PC-9 (cell line): ENCODE results near the gene ZSCAN12. TPM values are rescaled to one million over a fixed set of nuclear protein-coding genes. Genes with fewer than 3 reads are reported as not detected.

Experiments
- BruUV-seq: library from RNA; stranded (reverse); fragments of 400-500 nt; replicated peaks from 2 replicates; lab custom pipeline; 2021; lab: Mats Ljungman, UMichigan
- CTCF ChIA-PET: fragments of 300-600 bp; sonication (Branson Sonifier 250); formaldehyde crosslinking; loops from one replicate; lab custom pipeline; 2022; ENCODE audit warnings: antibody characterized with exemption; lab: Charles Lee
- POLR2A ChIA-PET: fragments of 300-600 bp; sonication (Branson Sonifier 250); formaldehyde crosslinking; loops from one replicate; lab custom pipeline; 2022; ENCODE audit warnings: antibody characterized with exemption; ENCODE audit not compliant: unreplicated experiment; lab: Charles Lee
- DNase-seq, 2 experiments: peaks; one replicate each; pipeline versions ENCODE4 v3.0.0 to v3.0.0-alpha.2; 2015 to 2022; ENCODE audit warnings: mixed read lengths in 1 of 2
- H2AFZ ChIP-seq: fragments of 200-600 bp; sonication (generic); 2 replicates; pipeline ENCODE4 v1.8.1; 2017; ENCODE audit warnings: antibody characterized with exemption
- H3F3A ChIP-seq: fragments of 200-600 bp; sonication (generic); 2 replicates; pipeline ENCODE4 v1.8.1; 2017; ENCODE audit warnings: antibody characterized with exemption, mild to moderate bottlenecking, low read depth; ENCODE audit not compliant: insufficient read depth
- H3K27ac ChIP-seq: fragments of 200-600 bp; sonication (generic); 2 replicates; pipeline ENCODE4 v1.6.1; 2016; ENCODE audit warnings: mixed run types
- H3K27me3 ChIP-seq: fragments of 200-600 bp; sonication (generic); 2 replicates; pipeline ENCODE4 v1.6.1; 2016; ENCODE audit warnings: low read depth, mixed run types; ENCODE audit not compliant: insufficient read depth
- H3K36me3 ChIP-seq: fragments of 200-600 bp; sonication (generic); 2 replicates; pipeline ENCODE4 v1.6.1; 2016; ENCODE audit warnings: low read depth, mixed run types
- H3K4me1 ChIP-seq: fragments of 200-600 bp; sonication (generic); replicated peaks from 2 replicates; pipeline ENCODE4 v1.6.1; 2016; ENCODE audit warnings: mixed run types; ENCODE audit not compliant: insufficient read depth
- H3K4me2 ChIP-seq: fragments of 200-600 bp; sonication (generic); 2 replicates; pipeline ENCODE4 v1.6.1; 2017; ENCODE audit warnings: mixed run types
- H3K4me3 ChIP-seq: fragments of 200-600 bp; sonication (generic); 2 replicates; pipeline ENCODE4 v1.6.1; 2016; ENCODE audit warnings: mixed run types
- H3K79me2 ChIP-seq: fragments of 200-600 bp; sonication (generic); 2 replicates; pipeline ENCODE4 v1.6.1; 2017; ENCODE audit warnings: low read depth, mixed run types
- H3K9me2 ChIP-seq: fragments of 200-600 bp; sonication (generic); 2 replicates; pipeline ENCODE4 v1.8.1; 2017; ENCODE audit warnings: mild to moderate bottlenecking; ENCODE audit not compliant: insufficient read depth
- H3K9me3 ChIP-seq: fragments of 200-600 bp; sonication (generic); 2 replicates; pipeline ENCODE4 v1.8.1; 2016; ENCODE audit warnings: low read depth; ENCODE audit not compliant: insufficient read depth
- H4K20me1 ChIP-seq: fragments of 200-600 bp; sonication (generic); 2 replicates; pipeline ENCODE4 v1.8.1; 2017; ENCODE audit not compliant: insufficient read depth
- EZH2 ChIP-seq: fragments of 200-600 bp; sonication (generic); IDR thresholded peaks from 2 replicates; pipeline ENCODE4 v1.8.0; 2017; ENCODE audit warnings: antibody characterized with exemption, low read depth
- intact Hi-C: fragments of 100-400 bp; cut with micrococcal nuclease; formaldehyde crosslinking; loops from one replicate; pipeline ENCODE4 v1.10.0; 2022; ENCODE audit not compliant: unreplicated experiment
- total RNA-seq: library from RNA; stranded (reverse); gene quantifications from 2 replicates; pipeline ENCODE4 v1.2.3, GENCODE V29; 2021
- TF ChIP-seq, protein P1 (sequence below): fragments of 200-600 bp; sonication (generic); conservative IDR thresholded peaks from 2 replicates; pipeline ENCODE4 v1.6.1; 2017; ENCODE audit warnings: mixed run types, antibody characterized with exemption, mild to moderate bottlenecking, moderate library complexity

Gene ZSCAN12
- total RNA-seq, 1 experiment from 2014 or later, result 11.2 TPM

DNA sequence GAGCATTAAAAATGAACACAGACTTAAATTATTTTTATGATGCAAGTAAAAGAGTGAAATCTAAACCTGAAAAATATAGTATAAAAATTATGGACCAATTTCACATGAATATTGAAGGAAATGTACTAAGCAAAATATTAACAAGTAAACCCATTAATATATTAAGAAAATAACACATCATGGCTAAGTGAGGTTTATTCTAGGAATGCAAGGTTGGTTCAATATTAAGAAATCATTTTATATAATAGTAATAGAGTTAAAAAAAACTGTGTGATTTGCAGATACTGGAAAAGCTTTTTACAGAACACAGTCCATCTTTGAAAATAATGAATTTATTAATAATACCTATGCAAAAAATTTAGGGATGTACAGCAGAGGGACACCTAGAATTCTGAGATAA lies 20.9 kb downstream of the ZSCAN12 start:
- Histone ChIP-seq H4K20me1 (no peaks in the 10 kb centered on the region), H2AFZ (no peak overlapping the region), H3K36me3 (peaks cover 23% of the 10 kb centered on the region; the same call in 1 of the 2 replicates), H3K9me3 (peaks cover 3% of the 10 kb centered on the region; the same call in 1 of the 2 replicates), H3K27me3 (no peaks in the 10 kb centered on the region), H3K79me2 (no peaks in the 10 kb centered on the region), H3K27ac (no peak overlapping the region), H3F3A (peaks cover 11% of the 10 kb centered on the region; the same call in 1 of the 2 replicates), H3K4me1 (peaks cover 8% of the 10 kb centered on the region; the same call in 1 of the 2 replicates), H3K4me2 (no peak overlapping the region), H3K4me3 (no peak overlapping the region), H3K9me2 (no peaks in the 10 kb centered on the region)
- intact Hi-C loops, result no loop called here
- no peak for DNase-seq
- no peak for TF ChIP-seq EZH2
- TF ChIP-seq, protein P1, sequence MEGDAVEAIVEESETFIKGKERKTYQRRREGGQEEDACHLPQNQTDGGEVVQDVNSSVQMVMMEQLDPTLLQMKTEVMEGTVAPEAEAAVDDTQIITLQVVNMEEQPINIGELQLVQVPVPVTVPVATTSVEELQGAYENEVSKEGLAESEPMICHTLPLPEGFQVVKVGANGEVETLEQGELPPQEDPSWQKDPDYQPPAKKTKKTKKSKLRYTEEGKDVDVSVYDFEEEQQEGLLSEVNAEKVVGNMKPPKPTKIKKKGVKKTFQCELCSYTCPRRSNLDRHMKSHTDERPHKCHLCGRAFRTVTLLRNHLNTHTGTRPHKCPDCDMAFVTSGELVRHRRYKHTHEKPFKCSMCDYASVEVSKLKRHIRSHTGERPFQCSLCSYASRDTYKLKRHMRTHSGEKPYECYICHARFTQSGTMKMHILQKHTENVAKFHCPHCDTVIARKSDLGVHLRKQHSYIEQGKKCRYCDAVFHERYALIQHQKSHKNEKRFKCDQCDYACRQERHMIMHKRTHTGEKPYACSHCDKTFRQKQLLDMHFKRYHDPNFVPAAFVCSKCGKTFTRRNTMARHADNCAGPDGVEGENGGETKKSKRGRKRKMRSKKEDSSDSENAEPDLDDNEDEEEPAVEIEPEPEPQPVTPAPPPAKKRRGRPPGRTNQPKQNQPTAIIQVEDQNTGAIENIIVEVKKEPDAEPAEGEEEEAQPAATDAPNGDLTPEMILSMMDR, result no peak
- no TSS peak for BruUV-seq
- POLR2A ChIA-PET, result no interaction called here
- CTCF ChIA-PET, result no interaction called here

DNA sequence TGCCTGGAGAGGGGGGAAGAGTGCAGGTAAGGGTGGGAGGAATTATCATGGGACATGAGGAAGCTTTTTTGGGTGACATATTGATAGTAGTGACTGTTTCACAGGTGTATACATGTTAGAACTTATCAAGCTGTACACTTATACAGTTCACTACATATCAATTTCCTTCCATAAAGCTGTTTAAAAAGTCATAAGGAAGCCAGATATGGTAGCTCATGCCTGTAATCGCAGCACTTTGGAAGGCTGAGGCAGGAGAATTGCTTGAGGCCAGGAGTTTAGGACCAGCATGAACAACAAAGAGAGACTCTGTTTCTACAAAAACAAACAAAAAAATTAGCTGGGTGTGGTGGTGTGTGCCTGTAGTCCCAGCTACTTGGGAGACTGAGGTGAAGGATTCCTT lies 21.7 kb downstream of the ZSCAN12 start:
- no peak for TF ChIP-seq EZH2
- H3K9me2 ChIP-seq, result no peaks in the 10 kb centered on the region
- ChIA-PET CTCF (no interaction called here), POLR2A (no interaction called here)
- H3K4me3 ChIP-seq, result no peak overlapping the region
- no peaks in the 10 kb centered on the region for H3K27me3 ChIP-seq
- no peak overlapping the region for H3K27ac ChIP-seq
- BruUV-seq, result no TSS peak
- H2AFZ ChIP-seq, result no peak overlapping the region
- DNase-seq, result no peak
- no peak overlapping the region for H3K4me2 ChIP-seq
- H3K9me3 ChIP-seq, result peaks cover 3% of the 10 kb centered on the region; the same call in 1 of the 2 replicates
- H3K79me2 ChIP-seq, result no peaks in the 10 kb centered on the region
- 0 out of 2 replicates have a peak, but pooled peaks cover 5% of the 10 kb centered on the region for H3F3A ChIP-seq
- H4K20me1 ChIP-seq, result no peaks in the 10 kb centered on the region
- peaks cover 23% of the 10 kb centered on the region; the same call in 1 of the 2 replicates for H3K36me3 ChIP-seq
- peaks cover 6% of the 10 kb centered on the region; the same call in 1 of the 2 replicates for H3K4me1 ChIP-seq
- intact Hi-C loops, result no loop called here

DNA sequence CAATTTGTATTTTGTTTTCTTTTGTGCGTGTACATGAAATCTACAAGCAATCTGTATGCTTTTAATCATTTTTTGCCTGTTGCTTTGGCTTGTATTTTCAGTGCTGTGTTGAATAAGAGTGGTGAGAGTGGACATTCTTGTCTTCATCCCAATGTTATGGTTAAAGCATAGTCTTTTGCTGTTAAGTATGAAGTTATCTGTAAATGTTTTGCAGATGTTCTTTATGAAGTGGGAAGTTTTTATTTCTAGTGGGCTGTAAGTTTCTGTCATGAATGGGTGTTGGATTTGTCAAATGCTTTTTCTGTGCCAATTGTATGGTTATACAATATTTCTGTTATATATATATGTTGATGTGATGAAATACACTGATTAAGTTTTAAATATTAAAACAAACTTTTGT lies 25.6 kb downstream of the ZSCAN12 start:
- Histone ChIP-seq H3K9me3 (no peaks in the 10 kb centered on the region; the same call in 1 of the 2 replicates), H3K79me2 (no peaks in the 10 kb centered on the region), H2AFZ (no peak overlapping the region), H3K4me1 (no peaks in the 10 kb centered on the region), H3K4me2 (no peak overlapping the region), H3K4me3 (no peak overlapping the region), H3K9me2 (no peaks in the 10 kb centered on the region), H3K27ac (no peak overlapping the region), H3K27me3 (no peaks in the 10 kb centered on the region), H4K20me1 (no peaks in the 10 kb centered on the region), H3F3A (no peaks in the 10 kb centered on the region), H3K36me3 (no peaks in the 10 kb centered on the region)
- DNase-seq, result no peak
- POLR2A ChIA-PET, result no interaction called here
- intact Hi-C loops, result no loop called here
- CTCF ChIA-PET, result no interaction called here
- BruUV-seq, result no TSS peak
- TF ChIP-seq, protein P1, result no peak
- no peak for TF ChIP-seq EZH2
